Trophoblast cell (in vitro differentiated cells and primary cell): ENCODE data around the gene MAML3.

Experiments used
- DNase-seq, 2 donors: peaks; one replicate each; pipeline ENCODE4 v3.0.0-alpha.2; 2016
- H2AFZ ChIP-seq: 2 replicates; pipeline ENCODE4 v1.6.1; 2013; ENCODE audit warnings: low read length, moderate library complexity, mild to moderate bottlenecking; ENCODE audit not compliant: insufficient read depth, poor library complexity
- H2AK5ac ChIP-seq: 2 replicates; pipeline ENCODE4 v1.6.1; 2013; ENCODE audit warnings: mild to moderate bottlenecking, low read length
- H2BK120ac ChIP-seq: 2 replicates; pipeline ENCODE4 v1.6.1; 2013; ENCODE audit warnings: low read length, mild to moderate bottlenecking, moderate library complexity; ENCODE audit not compliant: insufficient read depth, poor library complexity
- H2BK12ac ChIP-seq: 2 replicates; pipeline ENCODE4 v1.6.1; 2013; ENCODE audit warnings: mild to moderate bottlenecking, low read length, moderate library complexity
- H2BK5ac ChIP-seq: 2 replicates; pipeline ENCODE4 v1.6.1; 2013; ENCODE audit warnings: low read length, low read depth, moderate library complexity, mild to moderate bottlenecking; ENCODE audit not compliant: poor library complexity
- H3K14ac ChIP-seq: 2 replicates; pipeline ENCODE4 v1.6.1; 2013; ENCODE audit warnings: mild to moderate bottlenecking, low read length
- H3K18ac ChIP-seq: 2 replicates; pipeline ENCODE4 v1.6.1; 2013; ENCODE audit warnings: mild to moderate bottlenecking, low read length
- H3K23ac ChIP-seq: 2 replicates; pipeline ENCODE4 v1.6.1; 2013; ENCODE audit warnings: low read length
- H3K27ac ChIP-seq: 2 replicates; pipeline ENCODE4 v1.5.1; 2013; ENCODE audit warnings: low read depth, mild to moderate bottlenecking, inconsistent platforms, low read length, moderate library complexity
- H3K27me3 ChIP-seq: 2 replicates; pipeline ENCODE4 v1.6.1; 2013; ENCODE audit warnings: inconsistent platforms, mild to moderate bottlenecking, low read length, moderate library complexity; ENCODE audit not compliant: insufficient read depth
- H3K36me3 ChIP-seq, 2 experiments: 1 replicate in 1 of 2; 2 replicates in 1 of 2; pipeline ENCODE4 v1.6.1; 2013; ENCODE audit warnings: low read length in 2 of 2, mild to moderate bottlenecking in 2 of 2, moderate library complexity in 1 of 2; ENCODE audit not compliant: insufficient read depth in 2 of 2, control insufficient read depth in 1 of 2
- H3K4ac ChIP-seq: 2 replicates; pipeline ENCODE4 v1.6.1; 2013; ENCODE audit warnings: low read depth, mild to moderate bottlenecking, low read length, moderate library complexity
- H3K4me1 ChIP-seq, 2 experiments: 1 replicate in 1 of 2; 2 replicates in 1 of 2; pipeline ENCODE4 v1.6.1; 2013; ENCODE audit warnings: low read length in 2 of 2, mild to moderate bottlenecking in 2 of 2, moderate library complexity in 1 of 2; ENCODE audit not compliant: insufficient read depth in 2 of 2, control insufficient read depth in 1 of 2
- H3K4me2 ChIP-seq: 2 replicates; pipeline ENCODE4 v1.6.1; 2013; ENCODE audit warnings: inconsistent platforms, mild to moderate bottlenecking, low read length, moderate library complexity
- H3K4me3 ChIP-seq: 2 replicates; pipeline ENCODE4 v1.5.1; 2013; ENCODE audit warnings: mild to moderate bottlenecking, low read depth, low read length, inconsistent platforms
- H3K79me1 ChIP-seq: one replicate; pipeline ENCODE4 v1.6.1; 2013; ENCODE audit warnings: low read length
- H3K79me2 ChIP-seq: 2 replicates; pipeline ENCODE4 v1.6.1; 2013; ENCODE audit warnings: low read length, mild to moderate bottlenecking; ENCODE audit not compliant: control insufficient read depth, insufficient read depth, poor library complexity
- H3K9ac ChIP-seq: 2 replicates; pipeline ENCODE4 v1.6.1; 2013; ENCODE audit warnings: mild to moderate bottlenecking, low read length
- H3K9me3 ChIP-seq: 2 replicates; pipeline ENCODE4 v1.6.1; 2013; ENCODE audit warnings: low read depth, mild to moderate bottlenecking, control low read depth, inconsistent platforms, low read length; ENCODE audit not compliant: insufficient read depth
- H4K12ac ChIP-seq: 2 replicates; pipeline ENCODE4 v1.6.1; 2013; ENCODE audit warnings: low read depth, mild to moderate bottlenecking, low read length, moderate library complexity
- H4K8ac ChIP-seq: 2 replicates; pipeline ENCODE4 v1.6.1; 2013; ENCODE audit warnings: low read depth, mild to moderate bottlenecking, low read length, moderate library complexity
- H4K91ac ChIP-seq: one replicate; pipeline ENCODE4 v1.6.1; 2013; ENCODE audit warnings: low read depth, mild to moderate bottlenecking, low read length, moderate library complexity
- WGBS: extraction: QIAGEN DNeasy Blood & Tissue Kit; methylation state at CpG from one replicate; pipeline ENCODE4 v1.1.7; 2013; ENCODE audit warnings: missing lambda C conversion rate; ENCODE audit not compliant: insufficient read length, insufficient coverage; ENCODE audit errors: extremely low coverage; 5-methylcytosine and 5-hydroxymethylcytosine counted together

The MAML3 gene

DNA sequence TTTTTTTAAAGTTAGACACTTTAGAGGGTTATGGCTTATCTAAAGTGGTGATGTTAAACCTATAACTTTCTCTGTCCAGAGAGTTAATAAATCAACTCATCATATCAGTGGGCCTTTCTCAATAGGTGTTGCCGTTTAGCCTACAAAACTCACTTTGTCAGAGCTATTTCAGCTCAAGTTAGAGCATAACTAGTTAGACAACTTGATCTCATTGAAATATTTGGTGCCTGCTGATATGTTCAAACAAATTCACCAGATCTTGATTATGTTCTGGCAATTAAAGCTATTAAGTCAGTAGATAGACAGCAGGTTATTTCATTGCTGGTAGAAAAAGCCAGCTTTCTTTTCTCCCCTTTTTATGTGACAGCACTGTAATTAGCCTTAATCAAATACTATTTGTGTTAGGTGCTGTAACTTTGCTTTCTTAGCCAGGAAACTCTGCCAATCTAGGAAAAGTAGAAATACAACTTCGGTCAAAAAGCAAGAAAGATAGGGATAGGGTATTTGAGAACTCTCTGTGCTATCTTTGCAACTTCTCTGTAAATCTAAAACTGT, 191.8 kb downstream of the MAML3 start:
- H2BK5ac ChIP-seq: no peak overlapping the region
- no peak for DNase-seq
- no peaks in the 10 kb centered on the region for H3K79me2 ChIP-seq
- no peak overlapping the region for H3K18ac ChIP-seq
- H2BK120ac ChIP-seq: no peak overlapping the region
- no peak overlapping the region for H3K4me3 ChIP-seq
- no peaks in the 10 kb centered on the region for H3K4me1 ChIP-seq
- no peak overlapping the region for H3K14ac ChIP-seq
- H3K36me3 ChIP-seq: no peaks in the 10 kb centered on the region
- H4K12ac ChIP-seq: no peak overlapping the region
- no peaks in the 10 kb centered on the region for H3K9me3 ChIP-seq
- no peak overlapping the region for H2BK12ac ChIP-seq
- WGBS: no CpG with 5 or more reads among the region's 2 CpGs
- H3K79me1 ChIP-seq: no peaks in the 10 kb centered on the region
- H3K4me2 ChIP-seq: no peak overlapping the region
- H4K8ac ChIP-seq: no peak overlapping the region
- no peak overlapping the region for H4K91ac ChIP-seq
- H3K9ac ChIP-seq: no peak overlapping the region
- no peak overlapping the region for H3K4ac ChIP-seq
- H2AK5ac ChIP-seq: no peak overlapping the region
- H3K27ac ChIP-seq: no peak overlapping the region
- no peak overlapping the region for H3K23ac ChIP-seq
- no peaks in the 10 kb centered on the region for H3K27me3 ChIP-seq
- no peak overlapping the region for H2AFZ ChIP-seq

GRCh38 chr4:139961344-139961946, 192.5 kb downstream of the MAML3 start:
- no peak overlapping the region for H3K4ac ChIP-seq
- no peak overlapping the region for H3K14ac ChIP-seq
- H2BK120ac ChIP-seq: no peak overlapping the region
- no peaks in the 10 kb centered on the region for H3K36me3 ChIP-seq
- H3K27me3 ChIP-seq: no peaks in the 10 kb centered on the region
- no peak overlapping the region for H3K4me3 ChIP-seq
- DNase-seq: no peak
- no peak overlapping the region for H2AFZ ChIP-seq
- H3K79me1 ChIP-seq: no peaks in the 10 kb centered on the region
- no peaks in the 10 kb centered on the region for H3K4me1 ChIP-seq
- H3K9me3 ChIP-seq: no peaks in the 10 kb centered on the region
- no peak overlapping the region for H3K23ac ChIP-seq
- no peak overlapping the region for H3K4me2 ChIP-seq
- H3K9ac ChIP-seq: no peak overlapping the region
- no peak overlapping the region for H4K8ac ChIP-seq
- H3K27ac ChIP-seq: no peak overlapping the region
- H2AK5ac ChIP-seq: no peak overlapping the region
- no CpG with 5 or more reads among the region's 6 CpGs for WGBS
- no peak overlapping the region for H4K12ac ChIP-seq
- no peak overlapping the region for H3K18ac ChIP-seq
- H2BK5ac ChIP-seq: no peak overlapping the region
- H3K79me2 ChIP-seq: no peaks in the 10 kb centered on the region
- no peak overlapping the region for H2BK12ac ChIP-seq
- H4K91ac ChIP-seq: no peak overlapping the region

GRCh38 chr4:139959396-139959795, 194.6 kb downstream of the MAML3 start:
- no peaks in the 10 kb centered on the region for H3K79me1 ChIP-seq
- H4K8ac ChIP-seq: no peak overlapping the region
- no peak for DNase-seq
- no peak overlapping the region for H4K91ac ChIP-seq
- no peak overlapping the region for H4K12ac ChIP-seq
- peaks cover under 1% of the 10 kb centered on the region for H3K9me3 ChIP-seq
- no peak overlapping the region for H3K18ac ChIP-seq
- H2BK120ac ChIP-seq: no peak overlapping the region
- H3K4me1 ChIP-seq: no peaks in the 10 kb centered on the region
- no peak overlapping the region for H3K14ac ChIP-seq
- WGBS: no CpG with 5 or more reads among the region's 4 CpGs
- no peak overlapping the region for H3K4ac ChIP-seq
- no peak overlapping the region for H2AFZ ChIP-seq
- H3K79me2 ChIP-seq: no peaks in the 10 kb centered on the region
- H3K9ac ChIP-seq: no peak overlapping the region
- no peak overlapping the region for H3K23ac ChIP-seq
- H3K36me3 ChIP-seq: no peaks in the 10 kb centered on the region
- no peak overlapping the region for H3K27ac ChIP-seq
- H2BK5ac ChIP-seq: no peak overlapping the region
- no peaks in the 10 kb centered on the region for H3K27me3 ChIP-seq
- H3K4me3 ChIP-seq: no peak overlapping the region
- no peak overlapping the region for H2AK5ac ChIP-seq
- H3K4me2 ChIP-seq: no peak overlapping the region
- H2BK12ac ChIP-seq: no peak overlapping the region

- H3K79me2 ChIP-seq: no peaks in the 10 kb centered on the region
- H3K4me2 ChIP-seq: no peak overlapping the region
- no CpG with 5 or more reads among the region's 3 CpGs for WGBS
- no peak overlapping the region for H2AK5ac ChIP-seq
- no peak overlapping the region for H3K14ac ChIP-seq
- no peak overlapping the region for H3K27ac ChIP-seq
- no peak overlapping the region for H3K4ac ChIP-seq
- no peak overlapping the region for H4K12ac ChIP-seq
- H3K36me3 ChIP-seq: no peaks in the 10 kb centered on the region
- H4K91ac ChIP-seq: no peak overlapping the region
- no peak overlapping the region for H4K8ac ChIP-seq
- no peaks in the 10 kb centered on the region for H3K79me1 ChIP-seq
- H3K4me1 ChIP-seq: no peaks in the 10 kb centered on the region
- no peak overlapping the region for H3K9ac ChIP-seq
- H2AFZ ChIP-seq: no peak overlapping the region
- no peak overlapping the region for H2BK12ac ChIP-seq
- H2BK120ac ChIP-seq: no peak overlapping the region
- no peak overlapping the region for H3K23ac ChIP-seq
- no peak overlapping the region for H3K4me3 ChIP-seq
- H3K27me3 ChIP-seq: no peaks in the 10 kb centered on the region
- H3K9me3 ChIP-seq: peaks cover 2% of the 10 kb centered on the region
- H3K18ac ChIP-seq: no peak overlapping the region
- DNase-seq: no peak
- no peak overlapping the region for H2BK5ac ChIP-seq
Measured at GRCh38 chr4:139958739-139959098, 195.3 kb downstream of the MAML3 start.
